Germinal center (tissue), 1 donor: ENCODE data around the gene VIPAS39.

ENCODE experiments used
- DNase-seq: peaks from one replicate; pipeline ENCODE4 v3.0.0; 2012; ENCODE audit warnings: mixed read lengths, low spot score

The VIPAS39 gene

GRCh38 chr14:77406086-77406485, 51.3 kb downstream of the VIPAS39 start:
- no peak for DNase-seq

- no peak for DNase-seq
These were observed 53.6 kb downstream of the VIPAS39 start for GRCh38 chr14:77403768-77404167.

GRCh38 chr14:77400216-77400615, 57.2 kb downstream of the VIPAS39 start:
- DNase-seq: no peak

GRCh38 chr14:77390188-77390587, 67.2 kb downstream of the VIPAS39 start:
- DNase-seq: no peak

GRCh38 chr14:77378701-77379100, 78.7 kb downstream of the VIPAS39 start:
- no peak for DNase-seq

GRCh38 chr14:77377502-77377844, 79.9 kb downstream of the VIPAS39 start:
- no peak for DNase-seq

- DNase-seq: peak; percentile 89
These were observed 80.5 kb downstream of the VIPAS39 start, which contains the start of the genes SAMD15 and TMED8 for GRCh38 chr14:77376771-77377501. Gene SAMD15, plus strand, starts transcription at chr14:77377379. Its CDS starts 40 bp downstream, at chr14:77377419. Gene TMED8, minus strand, starts transcription at chr14:77377094. Its CDS starts 41 bp downstream, at chr14:77377053.
